ENCODE data around the gene STARD5. TPM values are rescaled to one million over a fixed set of nuclear protein-coding genes. Genes with fewer than 3 reads are reported as not detected.

The STARD5 gene
- total RNA-seq, 1 donor from 2014 or later, result 4.8 TPM

- DNase-seq (ENCODE audit: low spot score in 2 of 2), result peak in 1 of 2 donors; percentile 37
- Histone ChIP-seq H3K4me3 (peak overlapping the region in 1 of 2 donors; percentile 41), H3K4me1 (peaks cover 0 to 4% of the 10 kb centered on the region in 2 donors), H3K27me3 (no peaks in the 10 kb centered on the region), H3K27ac (no peak overlapping the region), H3K36me3 (no peaks in the 10 kb centered on the region), H3K9me3 (no peaks in the 10 kb centered on the region)
- no peak for TF ChIP-seq CTCF (IDR thresholded peaks at IDR 0.05)
- intact Hi-C loops (cut with DNase I), result no loop called here
Observed at GRCh38 chr15:81299156-81299555, 24.8 kb downstream of the STARD5 start.

GRCh38 chr15:81298611-81299010 is 25.3 kb downstream of the STARD5 start:
- intact Hi-C loops (cut with DNase I), result no loop called here
- TF ChIP-seq CTCF (IDR thresholded peaks at IDR 0.05), result no peak
- peak in 1 of 2 donors; percentile 59 for DNase-seq (ENCODE audit: low spot score in 2 of 2)
- no peaks in the 10 kb centered on the region for H3K9me3 ChIP-seq
- H3K4me1 ChIP-seq, result peaks cover 0 to 4% of the 10 kb centered on the region in 2 donors
- no peaks in the 10 kb centered on the region for H3K27me3 ChIP-seq
- peak overlapping the region in 1 of 2 donors; percentile 41 for H3K4me3 ChIP-seq
- H3K36me3 ChIP-seq, result no peaks in the 10 kb centered on the region
- H3K27ac ChIP-seq, result peak overlapping the region in 1 of 2 donors; percentile 54

- H3K36me3 ChIP-seq, result no peaks in the 10 kb centered on the region
Observed at GRCh38 chr15:81297603-81298575, 26.1 kb downstream of the STARD5 start.

GRCh38 chr15:81297147-81297572 is 26.8 kb downstream of the STARD5 start:
- DNase-seq (ENCODE audit: low spot score in 2 of 2), result peak in 1 of 2 donors; percentile 59
- intact Hi-C loops (cut with DNase I), result no loop called here
- Histone ChIP-seq H3K4me3 (peak overlapping the region in 1 of 2 donors; percentile 41), H3K36me3 (no peaks in the 10 kb centered on the region), H3K4me1 (peaks cover 0 to 4% of the 10 kb centered on the region in 2 donors), H3K9me3 (no peaks in the 10 kb centered on the region), H3K27ac (peak overlapping the region; percentile 38 to 54), H3K27me3 (no peaks in the 10 kb centered on the region)
- no peak for TF ChIP-seq CTCF (IDR thresholded peaks at IDR 0.05)

More at GRCh38 chr15:81297603-81298575, 26.1 kb downstream of the STARD5 start:
- DNase-seq (ENCODE audit: low spot score in 2 of 2), result peak in 1 of 2 donors; percentile 56
- Histone ChIP-seq H3K4me1 (peaks cover 0 to 4% of the 10 kb centered on the region in 2 donors), H3K9me3 (no peaks in the 10 kb centered on the region), H3K4me3 (peak overlapping the region in 1 of 2 donors; percentile 41), H3K27me3 (no peaks in the 10 kb centered on the region), H3K27ac (peak overlapping the region in 1 of 2 donors; percentile 54)
- intact Hi-C loops (cut with DNase I), result no loop called here
- no peak for TF ChIP-seq CTCF (IDR thresholded peaks at IDR 0.05)

GRCh38 chr15:81296673-81297072 is 27.3 kb downstream of the STARD5 start:
- peaks cover 0 to 4% of the 10 kb centered on the region in 2 donors for H3K4me1 ChIP-seq
- peak overlapping the region in 1 of 2 donors; percentile 41 for H3K4me3 ChIP-seq
- H3K9me3 ChIP-seq, result no peaks in the 10 kb centered on the region
- H3K36me3 ChIP-seq, result no peaks in the 10 kb centered on the region
- no peaks in the 10 kb centered on the region for H3K27me3 ChIP-seq
- no peak for TF ChIP-seq CTCF (IDR thresholded peaks at IDR 0.05)
- peak overlapping the region; percentile 38 to 54 for H3K27ac ChIP-seq
- DNase-seq (ENCODE audit: low spot score in 2 of 2), result peak in 1 of 2 donors; percentile 81
- intact Hi-C loops (cut with DNase I), result no loop called here
